ENCODE data around the gene PLEKHH1. TPM values are rescaled to one million over a fixed set of nuclear protein-coding genes. Genes with fewer than 3 reads are reported as not detected.

The PLEKHH1 gene
- total RNA-seq, 2 experiments from 2014 or later = 0.16 to 0.53 TPM

GRCh38 chr14:67602076-67602475 lies 69.0 kb downstream of the PLEKHH1 start:
- Histone ChIP-seq H3K27me3 (ENCODE audit: control insufficient read depth in 1 of 2, insufficient read depth in 2 of 2, low read length in 2 of 2) (no peaks in the 10 kb centered on the region), H3K36me3 (ENCODE audit: insufficient read depth, low read length) (no peaks in the 10 kb centered on the region), H3K27ac (ENCODE audit: low read depth in 1 of 2, low read length in 2 of 2) (no peak overlapping the region), H3K9me3 (ENCODE audit: control insufficient read depth in 1 of 2, insufficient read depth in 1 of 2, low read length in 2 of 2) (peaks cover 0 to 5% of the 10 kb centered on the region in 2 experiments), H3K4me1 (ENCODE audit: insufficient read depth, low read length) (peaks cover 23% of the 10 kb centered on the region), H3K4me3 (ENCODE audit: low read length) (no peak overlapping the region)
- no peaks in the 10 kb centered on the region for H3K9me3 Mint-ChIP-seq
- POLR2A ChIA-PET = no interaction called here
- DNase-seq = peak in 1 of 14 experiments; percentile 37
- peaks cover 31% of the 10 kb centered on the region for H3K4me1 Mint-ChIP-seq (ENCODE audit: low read depth)
- peaks cover 4% of the 10 kb centered on the region for H3K36me3 Mint-ChIP-seq (ENCODE audit: low read depth)
- peak overlapping the region; percentile 43 for H3K4me3 Mint-ChIP-seq
- TF ChIP-seq CTCF (IDR thresholded peaks at IDR 0.05) = no peak
- CTCF ChIA-PET = no interaction called here
- no peak for ATAC-seq (ENCODE audit: poor library complexity)
- H3K27me3 Mint-ChIP-seq = no peaks in the 10 kb centered on the region
- intact Hi-C loops (cut with DNase I, micrococcal nuclease) = loop anchor here (5.0 kb wide), 4 partner anchors 65 to 215 kb away; partner anchors contain the start of genes RAD51B (in 1 of the 2), RDH11 (in 1 of the 2), VTI1B (in 1 of the 2) and ZFYVE26 (in 1 of the 2)
- no peak overlapping the region for H3K27ac Mint-ChIP-seq

- no peaks in the 10 kb centered on the region for H3K27me3 ChIP-seq (ENCODE audit: control insufficient read depth in 1 of 2, insufficient read depth in 2 of 2, low read length in 2 of 2)
- Mint-ChIP-seq H3K4me1 (ENCODE audit: low read depth) (peaks cover 28% of the 10 kb centered on the region), H3K4me3 (peak overlapping the region; percentile 58), H3K27ac (peak overlapping the region; percentile 22), H3K27me3 (no peaks in the 10 kb centered on the region), H3K9me3 (no peaks in the 10 kb centered on the region), H3K36me3 (ENCODE audit: low read depth) (peaks cover 4% of the 10 kb centered on the region)
- H3K4me1 ChIP-seq (ENCODE audit: insufficient read depth, low read length) = peaks cover 20% of the 10 kb centered on the region
- H3K36me3 ChIP-seq (ENCODE audit: insufficient read depth, low read length) = no peaks in the 10 kb centered on the region
- no peak for DNase-seq
- no peak overlapping the region for H3K4me3 ChIP-seq (ENCODE audit: low read length)
- ChIA-PET POLR2A (no interaction called here), CTCF (no interaction called here)
- intact Hi-C loops (cut with DNase I, micrococcal nuclease) = loop anchor here (5.0 kb wide), 4 partner anchors 64 to 214 kb away; partner anchors contain the start of genes RAD51B (in 1 of the 2), RDH11 (in 1 of the 2), VTI1B (in 1 of the 2) and ZFYVE26 (in 1 of the 2)
- ATAC-seq (ENCODE audit: poor library complexity) = no peak
- peaks cover 0 to 5% of the 10 kb centered on the region in 2 experiments for H3K9me3 ChIP-seq (ENCODE audit: control insufficient read depth in 1 of 2, insufficient read depth in 1 of 2, low read length in 2 of 2)
- TF ChIP-seq CTCF (IDR thresholded peaks at IDR 0.05) = no peak
- no peak overlapping the region for H3K27ac ChIP-seq (ENCODE audit: low read depth in 1 of 2, low read length in 2 of 2)
Observed at GRCh38 chr14:67602995-67603545, 70.0 kb downstream of the PLEKHH1 start.

- Mint-ChIP-seq H3K27ac (no peak overlapping the region), H3K4me3 (no peak overlapping the region), H3K36me3 (ENCODE audit: low read depth) (no peaks in the 10 kb centered on the region), H3K9me3 (no peaks in the 10 kb centered on the region), H3K27me3 (peaks cover 11% of the 10 kb centered on the region), H3K4me1 (ENCODE audit: low read depth) (no peaks in the 10 kb centered on the region)
- Histone ChIP-seq H3K27ac (ENCODE audit: low read depth in 1 of 2, low read length in 2 of 2) (no peak overlapping the region), H3K4me3 (ENCODE audit: low read length) (no peak overlapping the region), H3K36me3 (ENCODE audit: insufficient read depth, low read length) (no peaks in the 10 kb centered on the region), H3K9me3 (ENCODE audit: control insufficient read depth in 1 of 2, insufficient read depth in 1 of 2, low read length in 2 of 2) (no peaks in the 10 kb centered on the region), H3K4me1 (ENCODE audit: insufficient read depth, low read length) (no peaks in the 10 kb centered on the region), H3K27me3 (ENCODE audit: control insufficient read depth in 1 of 2, insufficient read depth in 2 of 2, low read length in 2 of 2) (peaks cover 0 to 6% of the 10 kb centered on the region in 2 experiments)
- intact Hi-C loops (cut with DNase I, micrococcal nuclease) = no loop called here
- DNase-seq (no peak), ATAC-seq (ENCODE audit: poor library complexity) (no peak)
- ChIA-PET CTCF (interaction anchor here (1.4 kb wide), 1 partner anchor 24 kb away, joined by 4 read pairs; no protein-coding TSS in a partner anchor), POLR2A (no interaction called here)
- TF ChIP-seq CTCF (IDR thresholded peaks at IDR 0.05) = no peak
Observed at GRCh38 chr14:67607646-67608045, 74.6 kb downstream of the PLEKHH1 start.

Measured in CD4-positive, alpha-beta T cell (primary cell).